ENCODE results near the gene KRT83.

The KRT83 gene

DNA sequence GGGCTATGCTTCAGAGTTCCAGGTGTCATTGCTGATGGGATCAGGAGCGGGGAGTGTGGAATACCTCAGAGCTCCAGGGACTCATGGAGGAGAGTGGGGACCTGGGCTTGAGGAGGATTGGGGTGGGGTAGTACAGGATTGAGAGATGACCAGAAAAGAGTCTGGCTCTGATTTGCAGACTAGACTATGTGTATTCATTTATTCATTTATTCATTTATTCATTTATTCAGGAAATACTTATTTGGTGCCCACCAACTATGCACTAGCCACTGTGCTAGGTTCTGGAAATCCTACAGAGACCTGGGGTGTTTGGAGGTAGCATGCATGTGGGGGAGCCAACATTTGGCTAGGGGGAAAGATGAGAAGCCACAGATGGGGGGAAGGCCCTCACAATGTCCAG is 871 bp upstream of the KRT83 start:
- TF ChIP-seq, protein P1, sequence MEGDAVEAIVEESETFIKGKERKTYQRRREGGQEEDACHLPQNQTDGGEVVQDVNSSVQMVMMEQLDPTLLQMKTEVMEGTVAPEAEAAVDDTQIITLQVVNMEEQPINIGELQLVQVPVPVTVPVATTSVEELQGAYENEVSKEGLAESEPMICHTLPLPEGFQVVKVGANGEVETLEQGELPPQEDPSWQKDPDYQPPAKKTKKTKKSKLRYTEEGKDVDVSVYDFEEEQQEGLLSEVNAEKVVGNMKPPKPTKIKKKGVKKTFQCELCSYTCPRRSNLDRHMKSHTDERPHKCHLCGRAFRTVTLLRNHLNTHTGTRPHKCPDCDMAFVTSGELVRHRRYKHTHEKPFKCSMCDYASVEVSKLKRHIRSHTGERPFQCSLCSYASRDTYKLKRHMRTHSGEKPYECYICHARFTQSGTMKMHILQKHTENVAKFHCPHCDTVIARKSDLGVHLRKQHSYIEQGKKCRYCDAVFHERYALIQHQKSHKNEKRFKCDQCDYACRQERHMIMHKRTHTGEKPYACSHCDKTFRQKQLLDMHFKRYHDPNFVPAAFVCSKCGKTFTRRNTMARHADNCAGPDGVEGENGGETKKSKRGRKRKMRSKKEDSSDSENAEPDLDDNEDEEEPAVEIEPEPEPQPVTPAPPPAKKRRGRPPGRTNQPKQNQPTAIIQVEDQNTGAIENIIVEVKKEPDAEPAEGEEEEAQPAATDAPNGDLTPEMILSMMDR (IDR thresholded peaks at IDR 0.05; ENCODE audit: low read depth, low read length), result no peak
- no peak overlapping the region for H3K4me3 ChIP-seq (ENCODE audit: low read depth, low read length)

DNA sequence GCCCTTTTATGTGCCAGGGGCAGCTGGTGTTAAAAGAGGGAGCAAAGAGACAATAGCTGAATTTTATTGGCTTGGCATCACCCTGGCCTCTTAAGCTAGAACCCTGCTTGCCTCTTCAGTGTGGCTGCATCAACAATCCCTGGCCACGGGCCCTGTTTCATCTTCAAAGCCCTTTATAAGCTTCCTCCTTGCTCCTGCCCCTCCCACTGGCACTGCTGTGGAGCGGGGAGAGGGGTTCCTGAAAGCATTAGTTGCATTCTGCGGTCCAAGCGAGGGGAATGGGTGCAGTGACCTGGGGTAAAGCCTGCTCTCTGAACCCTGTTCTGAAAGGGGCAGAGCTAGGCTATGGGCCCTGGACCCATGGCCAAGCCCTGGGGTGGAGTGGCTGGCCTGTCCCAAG is 220 bp upstream of the KRT83 start:
- no peak overlapping the region for H3K4me3 ChIP-seq (ENCODE audit: low read depth, low read length)
- TF ChIP-seq, protein P1 (IDR thresholded peaks at IDR 0.05; ENCODE audit: low read depth, low read length), result no peak

DNA sequence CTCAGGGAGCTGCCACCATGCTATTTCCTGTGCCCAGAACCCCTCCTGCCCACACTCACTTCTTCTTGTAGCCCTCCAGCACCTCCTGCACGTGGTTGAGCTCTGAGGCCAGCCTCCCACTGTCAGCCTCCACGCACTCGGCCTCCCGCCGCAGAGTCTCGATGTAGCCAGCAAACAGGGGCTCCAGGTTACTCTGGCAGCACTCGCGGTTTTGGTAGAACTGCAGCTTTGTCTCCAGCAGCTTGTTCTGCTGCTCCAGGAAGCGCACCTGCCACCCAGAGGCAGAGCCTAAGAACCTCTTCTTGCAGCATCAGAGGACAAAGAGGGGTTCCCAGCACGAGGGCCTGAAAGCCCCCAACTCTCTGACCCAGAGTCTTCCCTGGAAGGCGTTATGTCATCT is 2.1 kb downstream of the KRT83 start:
- TF ChIP-seq, protein P1 (IDR thresholded peaks at IDR 0.05; ENCODE audit: low read depth, low read length), result no peak
- H3K4me3 ChIP-seq (ENCODE audit: low read depth, low read length), result no peak overlapping the region

DNA sequence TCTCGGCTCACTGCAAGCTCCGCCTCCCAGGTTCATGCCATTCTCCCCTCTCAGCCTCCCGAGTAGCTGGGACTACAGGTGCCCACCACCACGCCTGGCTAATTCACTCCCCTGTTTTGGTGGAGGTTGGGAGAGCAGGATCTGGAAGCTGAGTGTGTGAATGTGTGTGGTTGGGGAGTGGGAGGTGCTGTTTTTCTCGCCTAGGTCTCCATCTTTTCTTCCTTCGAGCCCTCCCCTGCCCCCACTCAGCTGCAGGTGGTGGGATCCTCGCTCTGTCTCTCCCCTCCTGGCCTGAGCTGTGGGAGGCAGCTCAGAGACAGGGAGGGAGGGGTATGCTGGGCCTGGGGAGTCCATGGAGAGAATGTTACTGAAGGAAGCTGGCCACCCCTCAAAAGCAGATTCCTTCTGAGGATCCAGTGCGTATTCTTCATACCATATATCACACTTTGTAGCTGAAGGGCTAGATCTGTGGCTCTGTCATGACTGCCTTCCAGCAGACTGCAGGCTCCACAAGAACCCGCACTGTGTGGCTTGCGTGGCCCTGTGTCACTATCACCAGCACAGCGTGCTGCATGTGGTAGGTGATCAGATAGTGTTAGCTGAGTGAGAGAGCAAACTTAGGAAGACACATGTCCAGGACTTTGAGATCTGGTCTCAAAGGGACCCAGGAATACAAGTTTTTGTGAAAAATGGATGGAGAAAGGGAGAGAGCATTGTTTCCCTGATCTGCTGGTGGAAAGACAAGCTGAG is 2.8 kb downstream of the KRT83 start:
- H3K4me3 ChIP-seq (ENCODE audit: low read depth, low read length), result no peak overlapping the region
- TF ChIP-seq, protein P1 (IDR thresholded peaks at IDR 0.05; ENCODE audit: low read depth, low read length), result no peak

DNA sequence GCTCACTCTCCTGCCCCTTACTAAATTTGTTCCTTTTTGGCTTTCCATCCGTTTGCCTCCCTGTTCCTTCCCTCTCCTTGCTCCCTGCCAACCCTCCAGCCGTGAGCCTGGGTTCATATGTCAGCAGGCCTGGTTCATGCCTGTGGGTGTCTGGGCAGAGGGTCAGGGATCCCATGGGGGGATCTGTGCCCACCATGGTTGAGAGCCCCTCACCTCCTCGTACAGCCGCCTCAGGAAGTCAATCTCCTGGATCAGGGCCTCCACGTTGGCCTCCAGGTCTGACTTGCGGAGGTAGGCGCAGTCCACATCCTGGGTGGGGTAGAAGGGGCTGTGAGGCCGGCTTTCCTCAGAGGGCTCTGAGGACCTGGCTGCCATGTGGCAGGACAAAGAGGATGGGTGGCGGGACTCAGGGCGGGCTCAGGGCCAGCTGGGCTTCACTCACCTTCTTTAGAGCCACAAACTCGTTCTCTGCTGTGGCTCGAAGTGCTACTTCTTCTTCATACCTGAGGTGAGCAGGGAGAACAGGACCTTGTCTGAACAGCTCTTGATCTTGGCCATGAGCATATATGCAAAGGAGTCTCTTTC is 3.6 kb downstream of the KRT83 start:
- H3K4me3 ChIP-seq (ENCODE audit: low read depth, low read length), result no peak overlapping the region
- TF ChIP-seq, protein P1 (IDR thresholded peaks at IDR 0.05; ENCODE audit: low read depth, low read length), result no peak

DNA sequence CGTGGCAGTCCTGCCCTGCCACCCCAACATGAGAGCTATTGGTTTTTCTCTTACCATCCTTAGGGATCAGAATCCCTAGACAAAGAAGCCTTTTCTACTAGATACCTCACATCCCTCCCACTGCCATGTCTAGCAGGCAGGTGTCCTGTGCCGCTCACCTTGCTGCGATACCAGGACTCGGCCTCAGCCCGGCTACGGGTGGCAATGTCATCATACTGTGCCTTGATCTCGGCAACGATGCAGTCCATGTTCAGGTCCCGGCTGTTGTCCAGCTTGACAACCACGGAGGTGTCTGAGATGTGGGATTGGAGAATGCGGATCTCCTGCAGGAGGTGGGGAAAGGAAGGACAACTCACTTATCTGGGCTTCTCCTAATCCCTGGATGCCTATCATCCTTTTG is 4.5 kb downstream of the KRT83 start:
- H3K4me3 ChIP-seq (ENCODE audit: low read depth, low read length), result no peak overlapping the region
- TF ChIP-seq, protein P1 (IDR thresholded peaks at IDR 0.05; ENCODE audit: low read depth, low read length), result no peak

DNA sequence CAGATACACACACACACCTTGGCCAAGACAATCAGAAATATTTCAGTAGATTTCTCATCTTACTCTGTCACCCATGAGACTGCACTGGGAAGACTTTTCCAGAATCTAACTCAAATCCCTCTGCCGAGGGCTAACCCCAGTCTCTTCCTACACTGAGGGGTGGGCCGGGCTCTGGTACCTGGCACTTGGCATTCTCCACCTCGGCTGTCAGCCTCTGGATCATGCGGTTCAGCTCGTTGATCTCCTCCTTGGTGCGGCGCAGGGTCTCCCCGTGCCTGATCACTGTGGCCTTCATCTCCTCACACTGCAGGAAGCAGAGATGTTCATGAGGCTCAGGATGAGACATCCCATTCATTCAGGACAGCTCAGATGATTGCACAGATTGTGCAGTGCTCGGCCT is 4.9 kb downstream of the KRT83 start:
- TF ChIP-seq, protein P1 (IDR thresholded peaks at IDR 0.05; ENCODE audit: low read depth, low read length), result no peak

More for the DNA sequence above, 4.9 kb downstream of the KRT83 start:
- no peak overlapping the region for H3K4me3 ChIP-seq (ENCODE audit: low read depth, low read length)

All from WI38 (cell line).